GM19397 (cell line): ENCODE data around the gene TRIM77.
"Not testable (repeated sequence)": the region's sequence is repeated elsewhere in the genome, so short reads cannot be mapped to it uniquely, and the experiment has no call there.

Experiments
- ATAC-seq: cut with Tn5 transposase; IDR thresholded peaks from one replicate; pipeline ENCODE4 v1.9.1; 2021; ENCODE audit warnings: mild to moderate bottlenecking, moderate library complexity; ENCODE audit not compliant: unreplicated experiment

TRIM77 gene

GRCh38 chr11:89709999-89710398 lies at the start of gene TRIM77:
TRIM77 (plus strand) TSS chr11:89710299; CDS start chr11:89710299, 0 bp downstream.
- not testable (repeated sequence) for ATAC-seq

GRCh38 chr11:89667001-89667400 lies 43.1 kb upstream of the TRIM77 start:
- ATAC-seq, result no peak

GRCh38 chr11:89668158-89668557 lies 41.9 kb upstream of the TRIM77 start:
- not testable (repeated sequence) for ATAC-seq

- ATAC-seq, result not testable (repeated sequence)
Measured at GRCh38 chr11:89669586-89669985, 40.5 kb upstream of the TRIM77 start.

- ATAC-seq, result not testable (repeated sequence)
Measured at GRCh38 chr11:89669993-89670669, 40.0 kb upstream of the TRIM77 start.

- ATAC-seq, result not testable (repeated sequence)
Measured at GRCh38 chr11:89672547-89672946, 37.6 kb upstream of the TRIM77 start.

GRCh38 chr11:89673380-89673779 lies 36.7 kb upstream of the TRIM77 start:
- ATAC-seq, result not testable (repeated sequence)

- not testable (repeated sequence) for ATAC-seq
Measured at GRCh38 chr11:89675383-89675782, 34.7 kb upstream of the TRIM77 start.

- not testable (repeated sequence) for ATAC-seq
Measured at GRCh38 chr11:89675948-89676347, 34.2 kb upstream of the TRIM77 start.

GRCh38 chr11:89707080-89707479 lies 3.0 kb upstream of the TRIM77 start:
- ATAC-seq, result not testable (repeated sequence)

- not testable (repeated sequence) for ATAC-seq
Measured at GRCh38 chr11:89724866-89725498, 14.9 kb downstream of the TRIM77 start.

GRCh38 chr11:89730215-89730614 lies 20.1 kb downstream of the TRIM77 start:
- not testable (repeated sequence) for ATAC-seq

GRCh38 chr11:89736566-89736965 lies 26.5 kb downstream of the TRIM77 start:
- no peak for ATAC-seq

- no peak for ATAC-seq
Measured at GRCh38 chr11:89737116-89737515, 27.0 kb downstream of the TRIM77 start.

- ATAC-seq, result not testable (repeated sequence)
Measured at GRCh38 chr11:89741406-89741805, 31.3 kb downstream of the TRIM77 start.

- not testable (repeated sequence) for ATAC-seq
Measured at GRCh38 chr11:89744158-89744557, 34.1 kb downstream of the TRIM77 start.

GRCh38 chr11:89750822-89751221 lies 40.7 kb downstream of the TRIM77 start:
- not testable (repeated sequence) for ATAC-seq
